MM.1S (cell line): ENCODE data around the gene MAP2.

Source experiments
- EZH2 ChIP-seq: fragments of 300-600 bp; sonication (generic); optimal IDR thresholded peaks from 2 replicates; pipeline ENCODE3; 2017; ENCODE audit warnings: low read depth, mild to moderate bottlenecking, antibody characterized with exemption, low read length, mixed read lengths
- TF ChIP-seq, protein P1 (sequence below): fragments of 300-600 bp; sonication (generic); IDR thresholded peaks from 2 replicates; pipeline ENCODE4 v1.5.1; 2016; ENCODE audit warnings: antibody characterized with exemption, low read length, mixed read lengths

DNA sequence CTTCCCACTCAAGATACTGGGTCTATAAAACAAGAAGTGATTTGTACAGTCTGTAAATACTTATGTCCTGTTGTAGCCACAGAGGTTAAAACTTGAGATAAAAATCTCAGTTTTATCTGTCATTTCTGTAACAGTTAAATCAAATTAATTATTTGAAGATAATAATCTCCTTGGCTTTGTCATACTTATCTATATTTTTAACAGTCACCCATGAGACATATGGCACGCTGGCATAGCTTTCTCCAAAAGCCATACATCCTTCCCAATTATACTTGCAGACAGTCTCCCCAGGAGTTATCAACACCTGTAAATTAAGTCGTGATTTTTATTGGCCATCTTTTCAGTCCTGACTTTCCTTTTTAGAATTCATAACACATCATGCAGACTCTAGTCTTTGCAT is 278.9 kb downstream of the MAP2 start:
- TF ChIP-seq, protein P1, sequence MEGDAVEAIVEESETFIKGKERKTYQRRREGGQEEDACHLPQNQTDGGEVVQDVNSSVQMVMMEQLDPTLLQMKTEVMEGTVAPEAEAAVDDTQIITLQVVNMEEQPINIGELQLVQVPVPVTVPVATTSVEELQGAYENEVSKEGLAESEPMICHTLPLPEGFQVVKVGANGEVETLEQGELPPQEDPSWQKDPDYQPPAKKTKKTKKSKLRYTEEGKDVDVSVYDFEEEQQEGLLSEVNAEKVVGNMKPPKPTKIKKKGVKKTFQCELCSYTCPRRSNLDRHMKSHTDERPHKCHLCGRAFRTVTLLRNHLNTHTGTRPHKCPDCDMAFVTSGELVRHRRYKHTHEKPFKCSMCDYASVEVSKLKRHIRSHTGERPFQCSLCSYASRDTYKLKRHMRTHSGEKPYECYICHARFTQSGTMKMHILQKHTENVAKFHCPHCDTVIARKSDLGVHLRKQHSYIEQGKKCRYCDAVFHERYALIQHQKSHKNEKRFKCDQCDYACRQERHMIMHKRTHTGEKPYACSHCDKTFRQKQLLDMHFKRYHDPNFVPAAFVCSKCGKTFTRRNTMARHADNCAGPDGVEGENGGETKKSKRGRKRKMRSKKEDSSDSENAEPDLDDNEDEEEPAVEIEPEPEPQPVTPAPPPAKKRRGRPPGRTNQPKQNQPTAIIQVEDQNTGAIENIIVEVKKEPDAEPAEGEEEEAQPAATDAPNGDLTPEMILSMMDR, result no peak
- no peak for TF ChIP-seq EZH2
